ENCODE results near the gene TBXAS1.

TBXAS1 gene

DNA sequence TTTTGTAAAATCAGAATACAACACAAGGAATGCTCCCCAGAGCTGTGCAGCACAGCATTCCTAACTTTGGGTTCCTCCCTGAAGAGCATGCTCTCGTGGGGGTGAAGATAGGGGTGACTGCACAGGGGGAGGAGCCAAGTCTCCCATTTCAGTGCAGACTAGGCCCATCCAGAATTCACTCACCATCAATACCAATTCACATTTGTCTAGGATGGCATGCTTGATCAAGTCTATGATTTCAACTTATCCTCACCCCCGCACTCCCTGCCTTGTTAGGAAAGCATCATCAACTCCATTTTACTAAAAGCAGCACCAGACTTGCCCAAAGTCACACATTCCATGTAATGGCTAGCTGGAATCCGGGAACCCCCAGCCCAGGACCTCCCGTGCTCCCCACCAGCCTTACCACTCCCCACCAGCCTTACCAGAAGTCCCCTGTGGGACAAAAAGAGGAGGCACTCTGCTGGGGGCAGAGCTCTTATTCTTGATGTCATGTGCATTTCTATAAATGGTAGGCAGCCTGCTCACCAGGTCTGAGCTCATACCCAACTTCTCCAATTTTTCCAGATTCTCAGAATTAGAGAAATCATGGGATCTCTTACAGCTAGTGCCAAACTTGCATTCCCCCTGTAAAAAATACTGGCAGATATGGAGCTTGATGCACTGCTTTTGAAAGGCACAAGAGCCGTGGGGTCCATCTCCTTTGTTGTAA is 227.5 kb downstream of the TBXAS1 start:
- no peak for DNase-seq

DNA sequence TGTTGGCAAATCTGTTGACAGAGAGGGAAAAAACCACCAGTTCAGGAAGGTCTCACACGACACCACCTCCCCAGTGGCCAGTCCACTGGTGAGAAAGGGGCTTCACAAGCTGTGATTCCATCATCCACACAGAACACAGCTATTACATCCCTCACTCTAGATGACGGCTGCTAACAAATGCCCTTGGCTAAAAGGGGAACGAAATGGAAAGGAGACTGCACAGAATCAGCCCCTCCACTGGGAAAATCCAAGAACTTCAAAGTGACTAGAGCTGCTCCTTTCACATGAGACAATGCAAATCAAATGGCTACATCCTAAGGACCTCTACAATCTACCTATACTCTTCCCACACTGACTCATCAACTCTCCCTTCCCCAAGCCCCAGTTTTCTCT is 228.1 kb downstream of the TBXAS1 start:
- DNase-seq: no peak

DNA sequence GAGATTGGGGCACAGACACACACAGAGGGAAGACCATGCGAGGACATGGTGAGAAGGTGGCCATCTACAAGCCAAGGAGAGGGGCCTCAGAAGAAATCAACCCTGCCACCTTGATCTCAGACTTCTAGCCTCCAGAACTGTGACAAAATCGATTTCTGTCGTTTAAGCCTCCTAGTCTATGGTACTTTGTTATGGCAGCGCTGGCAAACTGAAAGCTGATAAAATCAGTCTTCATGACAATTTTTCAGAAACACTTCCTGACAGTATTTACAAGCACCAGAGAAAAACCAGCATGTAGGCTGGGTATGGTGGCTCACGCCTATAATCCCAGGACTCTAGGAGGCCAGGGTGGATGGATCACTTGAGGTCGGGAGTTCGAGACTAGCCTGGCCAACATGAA is 229.5 kb downstream of the TBXAS1 start:
- DNase-seq: no peak

DNA sequence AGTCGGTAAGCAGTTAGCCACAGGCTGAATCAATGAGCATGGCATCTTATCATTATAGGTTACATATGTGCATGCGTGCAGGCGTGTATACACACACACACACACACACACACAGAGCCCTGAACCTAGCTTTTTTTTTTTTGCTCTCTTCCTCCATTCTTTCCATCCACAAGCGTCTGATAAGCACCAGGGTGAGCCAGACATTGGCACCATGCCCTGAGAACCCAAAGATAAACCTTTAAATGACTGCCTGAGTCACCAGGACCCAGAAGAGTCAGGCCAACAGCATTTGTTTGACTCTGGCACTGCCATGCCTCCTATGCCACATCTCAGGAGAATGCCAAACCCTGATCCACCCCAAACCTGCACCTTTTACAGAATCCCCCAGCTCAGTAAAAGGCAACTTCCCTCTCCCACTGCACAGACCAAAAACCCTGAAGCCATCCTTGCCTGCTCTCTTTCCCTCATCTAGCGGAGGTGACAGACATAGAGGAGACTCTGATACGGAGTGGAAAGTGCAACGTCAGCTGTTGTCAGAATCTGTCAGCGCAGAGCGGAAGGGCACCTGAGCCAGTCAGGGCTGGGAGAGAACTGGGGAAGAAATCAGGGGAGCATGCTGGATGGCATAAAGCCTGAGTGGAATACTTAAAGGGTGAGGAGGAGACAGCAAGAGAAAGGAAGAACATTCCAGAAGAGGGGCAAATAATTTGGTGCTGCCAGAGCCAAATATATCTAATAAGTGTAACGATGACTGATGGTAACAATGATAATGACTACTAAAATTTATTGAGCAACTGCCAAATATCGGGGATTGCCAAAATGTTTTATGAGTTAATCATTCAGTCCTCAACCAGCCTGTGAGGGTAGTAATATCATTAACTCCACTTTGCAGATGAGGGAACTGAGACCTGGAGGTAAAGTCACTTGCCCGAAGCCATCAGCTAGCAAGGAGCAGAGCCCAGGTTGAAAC is 230.5 kb downstream of the TBXAS1 start:
- DNase-seq: peak; percentile 60

DNA sequence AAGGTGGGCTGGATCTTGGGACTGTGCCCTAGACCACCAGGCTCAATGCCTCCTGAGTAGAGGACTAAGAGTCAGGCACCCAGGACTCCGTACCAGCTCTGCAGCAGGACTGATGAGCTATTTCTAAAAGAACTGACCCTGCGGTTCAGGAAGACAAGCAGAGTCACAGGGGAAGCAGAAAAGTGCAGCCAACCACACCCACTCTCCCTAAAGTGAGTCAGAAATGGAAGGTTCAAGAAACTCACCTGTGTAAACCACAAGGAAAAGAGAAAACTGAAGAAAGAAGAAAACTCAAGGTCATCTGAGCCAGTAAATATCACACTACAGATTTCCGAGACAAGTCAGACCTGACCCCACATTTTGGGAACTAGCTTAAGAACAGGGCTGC is 231.2 kb downstream of the TBXAS1 start:
- DNase-seq: no peak

DNA sequence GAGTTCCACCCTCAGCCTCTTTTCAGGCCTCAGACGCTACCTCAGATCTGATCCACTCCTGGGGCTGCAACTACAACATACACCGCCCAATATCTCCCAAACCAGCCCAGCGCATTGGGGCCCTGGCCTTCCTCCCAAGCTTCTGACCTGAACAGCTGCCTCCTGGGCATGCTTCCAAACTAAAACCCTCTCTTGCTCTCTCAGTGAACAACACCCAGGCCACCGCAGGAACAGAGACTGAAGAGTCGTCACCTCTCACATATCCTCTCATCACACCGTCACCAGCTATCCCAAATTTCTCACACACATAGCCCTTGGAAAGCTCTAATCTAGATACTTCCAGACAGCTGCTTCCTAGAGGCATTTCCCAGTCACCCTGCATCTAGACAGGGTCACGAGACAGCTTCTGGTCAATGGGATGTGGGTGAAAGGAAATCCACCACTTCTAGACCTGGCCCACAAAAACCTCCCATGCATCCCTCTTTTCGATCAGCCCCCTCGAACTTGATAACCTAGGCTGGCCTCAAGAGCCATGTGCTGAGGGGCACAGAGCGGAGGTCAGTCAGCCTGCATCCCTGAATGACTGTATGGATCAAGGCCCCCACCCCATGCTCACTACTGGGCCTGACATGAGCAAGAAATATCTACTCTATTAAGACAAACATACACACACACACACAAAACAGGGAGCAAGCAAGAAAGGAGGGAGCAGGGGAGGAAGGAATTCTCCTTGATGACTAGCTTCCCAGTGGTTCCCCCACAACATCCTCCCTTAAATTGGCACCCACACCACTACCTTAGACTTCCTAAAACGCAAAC is 231.9 kb downstream of the TBXAS1 start:
- DNase-seq: no peak

DNA sequence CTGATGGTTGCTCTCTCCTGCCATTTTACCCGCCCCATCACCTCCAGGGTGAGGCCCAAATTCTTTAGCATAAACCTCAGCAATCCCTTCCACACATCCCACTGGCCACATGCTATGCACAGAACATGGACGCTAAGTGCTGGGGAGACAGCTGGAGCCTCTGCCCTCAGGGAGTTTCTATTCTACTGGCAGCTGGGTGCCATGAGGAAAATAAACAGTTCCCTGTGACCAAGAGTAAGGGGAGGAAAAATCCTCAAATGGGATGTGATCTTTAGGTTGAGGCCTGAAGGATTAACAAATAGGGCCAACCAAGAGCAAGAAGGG is 232.5 kb downstream of the TBXAS1 start:
- DNase-seq: no peak

DNA sequence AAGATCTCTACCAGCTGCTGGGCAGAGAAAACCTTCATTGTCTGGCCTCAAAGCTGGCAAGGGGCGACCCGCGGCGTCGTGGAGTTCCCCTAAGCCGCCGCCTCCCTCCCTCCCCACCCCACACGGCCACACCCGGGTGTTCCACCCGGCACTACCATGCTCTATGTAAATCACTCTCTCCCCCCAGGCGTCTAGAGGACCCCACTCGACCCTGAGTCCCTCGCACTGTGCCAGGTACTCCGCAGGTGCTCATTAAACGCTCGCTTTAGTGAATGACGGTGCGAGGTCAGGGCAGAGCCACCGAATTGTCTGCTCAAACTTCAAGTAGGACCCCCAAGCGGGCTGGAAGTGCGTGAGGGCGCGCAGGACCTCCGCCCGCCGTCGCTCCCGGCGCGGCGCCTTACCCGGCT is 233.1 kb downstream of the TBXAS1 start:
- DNase-seq: peak; percentile 40

DNA sequence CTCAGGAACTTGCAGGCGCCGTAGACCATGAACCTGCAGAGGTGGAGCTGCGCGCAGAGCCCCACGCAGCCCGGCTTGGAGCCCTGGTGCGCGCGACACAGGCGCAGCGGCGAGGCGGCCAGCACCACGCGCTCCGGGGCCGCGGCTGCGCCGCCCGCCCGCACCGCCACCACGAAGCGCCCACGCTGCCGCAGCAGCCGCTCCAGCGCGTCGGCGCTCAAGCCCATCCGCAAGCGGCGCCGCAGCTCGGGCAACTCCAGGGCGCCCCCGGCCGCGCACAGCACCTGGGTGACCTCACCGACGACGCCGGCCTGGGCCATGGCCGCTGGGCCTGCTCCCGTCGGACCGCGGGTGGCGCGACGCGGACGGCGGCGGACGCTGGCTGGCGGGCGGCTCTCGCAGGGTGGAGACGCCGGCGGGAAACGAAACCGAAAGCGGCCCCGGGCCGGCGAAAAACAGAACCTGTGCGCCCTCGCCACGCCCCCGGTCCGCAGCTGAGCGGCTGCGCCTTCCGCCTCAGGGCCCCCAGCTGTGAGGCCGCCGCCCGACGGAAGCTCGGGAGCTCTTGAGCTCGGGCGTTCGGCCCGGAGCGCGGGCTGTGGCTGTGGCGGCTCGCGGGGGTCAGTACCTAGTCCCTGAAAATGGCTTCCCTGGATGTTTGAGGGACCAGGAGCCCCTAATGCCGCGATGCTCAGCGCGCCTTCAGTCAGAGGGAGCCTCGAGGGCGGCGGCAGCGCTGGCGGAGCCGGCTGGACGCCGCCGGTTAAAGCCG is 233.7 kb downstream of the TBXAS1 start, which contains the start of gene PARP12:
Gene PARP12 (minus strand): TSS at position 424 of the 772 bp plus-strand sequence. CDS start 104 bp downstream, at position 320.
- peak; percentile 81 for DNase-seq

DNA sequence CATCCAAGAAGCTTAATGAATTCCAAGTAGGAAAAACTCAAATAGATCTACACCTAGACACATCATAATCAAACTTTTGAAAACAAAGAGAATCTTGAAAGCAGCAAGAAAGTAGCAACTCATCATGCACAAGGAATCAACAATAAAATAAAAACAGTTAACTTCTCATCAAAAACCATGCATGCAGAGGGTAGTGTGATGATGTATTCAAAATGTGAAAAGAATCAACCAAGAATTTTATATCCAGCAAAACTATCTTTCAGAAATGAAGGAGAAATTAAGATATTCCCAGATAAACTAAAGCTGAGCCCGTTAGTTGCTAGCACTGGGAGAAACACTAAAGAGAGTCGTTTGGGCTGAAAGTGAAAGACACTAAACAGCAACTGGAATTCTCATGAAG is 238.0 kb downstream of the TBXAS1 start:
- DNase-seq: no peak

DNA sequence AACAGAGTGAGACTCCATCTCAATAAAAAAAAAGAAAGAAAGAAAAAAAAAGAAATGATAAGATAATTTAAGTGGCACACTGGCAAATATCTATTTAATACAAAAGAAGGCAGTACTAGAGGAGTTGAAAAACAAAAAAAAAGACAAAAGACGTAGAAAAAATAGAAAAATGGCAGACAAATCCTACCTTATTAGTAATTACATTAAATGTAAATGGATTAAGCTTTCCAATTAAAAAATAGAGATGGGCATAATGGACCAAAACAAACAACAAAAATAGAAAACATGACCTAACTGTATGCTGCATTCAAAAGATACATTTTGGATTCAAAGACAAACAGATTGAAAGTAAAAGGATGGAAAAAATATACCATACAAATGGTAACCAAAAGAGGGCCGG is 239.0 kb downstream of the TBXAS1 start:
- DNase-seq: no peak

DNA sequence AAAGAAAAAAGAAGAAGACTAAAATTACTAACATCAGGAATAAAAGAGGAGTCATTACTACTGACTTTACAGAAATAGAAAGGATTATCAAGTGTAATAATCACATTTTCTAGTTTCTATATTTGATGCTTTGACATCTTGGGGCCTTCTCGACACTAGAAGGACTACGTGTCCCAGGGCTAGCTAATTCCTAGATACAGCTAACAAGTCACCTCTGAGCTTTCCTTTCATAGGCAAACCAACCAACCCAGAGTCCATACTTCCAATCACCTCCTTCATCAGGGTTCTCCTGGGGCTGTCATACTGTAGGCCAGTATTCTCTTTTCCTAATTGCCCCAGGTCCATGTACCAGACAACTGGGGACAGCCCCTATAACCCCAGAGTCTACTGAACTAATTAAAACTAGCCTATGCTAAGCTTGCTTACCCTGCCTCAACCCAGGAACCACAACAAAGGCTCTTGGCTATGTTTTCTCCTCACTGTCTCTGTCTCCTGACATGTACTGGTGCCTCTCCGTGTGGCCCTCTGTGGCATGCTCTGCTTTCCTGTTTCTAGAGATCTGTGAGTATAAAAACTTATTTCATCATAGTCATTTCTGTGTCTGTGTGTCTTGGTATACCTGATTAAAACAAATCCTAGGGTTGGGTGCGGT is 240.4 kb downstream of the TBXAS1 start:
- DNase-seq: no peak
